Stimulated activated naive CD8-positive, alpha-beta T cell treated with anti-CD3 and anti-CD28 coated beads, Interleukin-15, amount 100 ng/mL, for 72 hours (primary cell): ENCODE data around the gene TMEM242.
"Not testable (repeated sequence)": the region's sequence is repeated elsewhere in the genome, so short reads cannot be mapped to it uniquely, and the experiment has no call there.

Experiments
- ATAC-seq: fragments of 150-1000 bp; cut with Tn5 transposase; 2 replicates; pipeline ENCODE4 v1.10.0; 2021; ENCODE audit warnings: mild to moderate bottlenecking, moderate library complexity
- DNase-seq, 2 donors: peaks; one replicate each; pipeline ENCODE4 v3.0.0; 2021 to 2022
- H3K27ac Mint-ChIP-seq, 2 donors: one replicate each; pipeline ENCODE4 v1.8.0; 2022; ENCODE audit warnings: mild to moderate bottlenecking in 2 of 2, mixed read lengths in 2 of 2, moderate library complexity in 2 of 2
- H3K27me3 Mint-ChIP-seq: one replicate; pipeline ENCODE4 v1.8.0; 2022; ENCODE audit warnings: mixed read lengths
- H3K4me1 Mint-ChIP-seq: one replicate; pipeline ENCODE4 v1.8.0; 2022; ENCODE audit warnings: mild to moderate bottlenecking, mixed read lengths
- H3K4me3 Mint-ChIP-seq, 2 donors: one replicate each; pipeline ENCODE4 v1.8.0; 2022; ENCODE audit warnings: mild to moderate bottlenecking in 2 of 2, mixed read lengths in 2 of 2, moderate library complexity in 1 of 2
- H3K9me3 Mint-ChIP-seq, 2 donors: one replicate each; pipeline ENCODE4 v1.8.0; 2022; ENCODE audit warnings: mixed read lengths in 2 of 2

The TMEM242 gene

GRCh38 chr6:157323255-157323965 lies at the start of gene TMEM242:
Gene TMEM242 (minus strand): TSS chr6:157323519. CDS start chr6:157323499, 20 bp downstream.
- peaks cover 47% of the 10 kb centered on the region for H3K4me1 Mint-ChIP-seq
- H3K27me3 Mint-ChIP-seq = peaks cover 37% of the 10 kb centered on the region
- peak within 1 kb of the TSS; percentile 85 to 93 for H3K4me3 Mint-ChIP-seq
- DNase-seq (peak; percentile 93 to 94), ATAC-seq (peak; percentile 98)
- no peaks in the 10 kb centered on the region for H3K9me3 Mint-ChIP-seq
- peak within 1 kb of the TSS; percentile 96 to 98 for H3K27ac Mint-ChIP-seq

DNA sequence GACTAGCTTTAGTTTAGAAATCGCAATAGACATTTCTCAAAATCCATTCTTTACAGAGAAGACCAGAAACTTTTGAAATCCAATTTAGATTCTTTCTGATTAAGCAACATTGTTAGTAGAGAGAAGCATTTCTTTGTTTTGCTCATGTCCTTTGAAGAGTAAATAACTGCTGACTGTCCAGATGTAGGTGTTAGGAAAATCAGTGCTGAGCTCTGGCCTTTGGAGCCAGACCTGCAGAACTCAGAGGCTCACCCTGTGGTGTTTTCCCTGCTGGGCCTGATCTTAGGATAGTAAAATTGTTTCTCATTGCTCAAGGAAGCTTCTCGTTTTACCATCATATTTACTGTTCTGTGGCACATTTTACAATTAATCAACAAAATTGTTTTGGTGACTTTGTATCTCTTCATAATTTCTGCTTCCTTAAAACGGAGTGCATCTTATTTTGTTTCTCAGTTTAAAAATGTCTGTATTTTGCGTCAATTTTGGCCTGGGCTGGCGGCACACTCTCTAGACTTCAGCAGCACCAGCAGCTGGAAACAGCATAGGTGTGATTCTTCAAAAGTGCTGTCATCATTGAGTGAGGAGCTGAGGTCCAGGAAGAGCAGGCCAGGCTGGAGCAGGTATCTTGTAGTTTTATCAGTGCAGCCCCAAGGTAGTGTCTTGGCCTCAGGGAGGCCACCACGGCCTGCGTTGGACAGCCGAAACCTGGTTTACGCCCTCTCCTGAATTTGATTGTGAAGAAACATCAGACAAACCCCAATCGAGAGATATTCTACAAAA lies 49.4 kb upstream of the TMEM242 start:
- peaks cover 41% of the 10 kb centered on the region for H3K4me1 Mint-ChIP-seq
- H3K27ac Mint-ChIP-seq = no peak overlapping the region
- no peak for ATAC-seq
- H3K27me3 Mint-ChIP-seq = peaks cover 31% of the 10 kb centered on the region
- no peak for DNase-seq
- H3K4me3 Mint-ChIP-seq = no peak overlapping the region
- no peaks in the 10 kb centered on the region for H3K9me3 Mint-ChIP-seq

GRCh38 chr6:157370755-157371154 lies 47.4 kb upstream of the TMEM242 start:
- H3K27ac Mint-ChIP-seq = peak overlapping the region in 1 of 2 donors; percentile 27
- ATAC-seq (no peak), DNase-seq (no peak)
- H3K4me3 Mint-ChIP-seq = no peak overlapping the region
- peaks cover 44% of the 10 kb centered on the region for H3K27me3 Mint-ChIP-seq
- H3K9me3 Mint-ChIP-seq = no peaks in the 10 kb centered on the region
- H3K4me1 Mint-ChIP-seq = peaks cover 25% of the 10 kb centered on the region

- Mint-ChIP-seq H3K4me1 (peaks cover 25% of the 10 kb centered on the region), H3K27me3 (peaks cover 55% of the 10 kb centered on the region), H3K4me3 (peak overlapping the region; percentile 17 to 58), H3K27ac (peak overlapping the region; percentile 67 to 86), H3K9me3 (no peaks in the 10 kb centered on the region)
- DNase-seq (no peak), ATAC-seq (peak; percentile 70)
Measured at GRCh38 chr6:157368359-157369049, 45.2 kb upstream of the TMEM242 start.

DNA sequence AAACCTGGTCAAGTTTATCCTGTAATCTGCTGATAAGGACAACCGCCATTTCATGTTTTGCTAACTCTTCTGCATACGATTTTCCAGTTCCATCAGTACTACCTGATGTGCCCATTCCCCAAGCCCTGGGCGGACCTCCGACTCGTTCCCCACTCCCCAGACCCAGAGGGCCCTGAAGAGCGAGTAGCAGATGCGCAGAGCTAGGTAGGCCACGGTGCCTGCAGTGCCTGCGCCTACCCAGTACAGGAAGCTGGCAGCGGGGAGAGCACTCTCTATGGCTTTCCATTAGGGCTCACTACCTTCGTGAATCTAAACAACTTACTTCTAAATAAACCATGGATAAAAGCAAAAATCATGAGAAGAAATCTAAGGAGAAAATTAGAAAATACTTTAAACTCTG lies 43.3 kb upstream of the TMEM242 start:
- ATAC-seq (no peak), DNase-seq (no peak)
- Mint-ChIP-seq H3K27ac (no peak overlapping the region), H3K9me3 (no peaks in the 10 kb centered on the region), H3K4me1 (peaks cover 25% of the 10 kb centered on the region), H3K4me3 (no peak overlapping the region), H3K27me3 (peaks cover 59% of the 10 kb centered on the region)

GRCh38 chr6:157364705-157365104 lies 41.4 kb upstream of the TMEM242 start:
- peaks cover 17% of the 10 kb centered on the region for H3K4me1 Mint-ChIP-seq
- no peak for DNase-seq
- H3K4me3 Mint-ChIP-seq = no peak overlapping the region
- H3K27me3 Mint-ChIP-seq = peaks cover 48% of the 10 kb centered on the region
- no peaks in the 10 kb centered on the region for H3K9me3 Mint-ChIP-seq
- no peak overlapping the region for H3K27ac Mint-ChIP-seq
- no peak for ATAC-seq

- Mint-ChIP-seq H3K27me3 (peaks cover 59% of the 10 kb centered on the region), H3K27ac (no peak overlapping the region), H3K4me1 (no peaks in the 10 kb centered on the region), H3K9me3 (no peaks in the 10 kb centered on the region), H3K4me3 (no peak overlapping the region)
- ATAC-seq (no peak), DNase-seq (no peak)
Measured at GRCh38 chr6:157361886-157362285, 38.6 kb upstream of the TMEM242 start.

- no peak for DNase-seq
- Mint-ChIP-seq H3K4me1 (no peaks in the 10 kb centered on the region), H3K9me3 (no peaks in the 10 kb centered on the region), H3K4me3 (no peak overlapping the region), H3K27ac (no peak overlapping the region), H3K27me3 (peaks cover 50% of the 10 kb centered on the region)
- ATAC-seq = no peak
Measured at GRCh38 chr6:157358287-157358686, 35.0 kb upstream of the TMEM242 start.

DNA sequence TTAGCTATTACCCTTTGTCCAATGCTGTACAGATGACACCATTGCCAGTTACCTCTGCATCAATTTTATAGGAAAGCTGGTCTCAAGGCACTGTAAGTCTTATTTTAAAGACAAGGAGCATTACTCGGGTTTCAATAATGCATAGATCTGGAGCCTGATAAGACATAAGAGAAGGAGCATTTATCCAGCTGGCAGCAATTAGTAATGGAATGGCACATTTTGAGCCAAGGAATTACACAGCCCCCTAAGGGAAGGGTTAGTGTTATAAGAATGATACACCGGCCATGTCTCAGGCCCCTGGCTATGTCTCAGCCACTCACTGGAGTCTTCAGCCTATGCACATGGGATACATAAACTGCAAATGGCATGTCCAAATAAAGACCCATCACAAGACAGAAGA lies 23.1 kb upstream of the TMEM242 start:
- no peak overlapping the region for H3K4me3 Mint-ChIP-seq
- ATAC-seq (no peak), DNase-seq (no peak)
- peaks cover 83% of the 10 kb centered on the region for H3K27me3 Mint-ChIP-seq
- H3K27ac Mint-ChIP-seq = no peak overlapping the region
- no peaks in the 10 kb centered on the region for H3K4me1 Mint-ChIP-seq
- H3K9me3 Mint-ChIP-seq = peaks cover 0 to 4% of the 10 kb centered on the region in 2 donors

DNA sequence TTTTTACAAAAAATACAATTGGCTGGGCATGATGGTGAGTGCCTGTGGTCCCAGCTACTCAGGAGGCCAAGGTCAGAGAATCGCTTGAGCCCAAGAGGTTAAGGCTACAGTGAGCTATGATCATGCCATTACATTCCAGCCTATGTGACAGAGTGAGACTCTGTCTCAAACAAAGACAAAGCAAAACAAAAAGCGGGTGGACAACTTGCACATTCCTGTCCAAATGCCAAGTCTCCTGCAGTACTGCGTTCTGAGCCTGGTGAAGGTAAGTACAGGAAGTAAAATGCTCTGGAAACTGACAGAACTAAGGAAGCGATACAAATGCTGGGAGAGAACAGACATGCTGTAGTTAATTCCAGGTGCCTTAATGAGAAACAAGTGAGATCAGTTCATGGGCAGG lies 20.4 kb upstream of the TMEM242 start:
- no peak for ATAC-seq
- no peak for DNase-seq
- H3K4me3 Mint-ChIP-seq = no peak overlapping the region
- H3K27me3 Mint-ChIP-seq = peaks cover 74% of the 10 kb centered on the region
- no peak overlapping the region for H3K27ac Mint-ChIP-seq
- H3K4me1 Mint-ChIP-seq = no peaks in the 10 kb centered on the region
- peaks cover 0 to 4% of the 10 kb centered on the region in 2 donors for H3K9me3 Mint-ChIP-seq

- Mint-ChIP-seq H3K4me1 (no peaks in the 10 kb centered on the region), H3K27ac (no peak overlapping the region), H3K27me3 (peaks cover 68% of the 10 kb centered on the region), H3K4me3 (no peak overlapping the region), H3K9me3 (no peaks in the 10 kb centered on the region)
- DNase-seq = no peak
- ATAC-seq = no peak
Measured at GRCh38 chr6:157339432-157339831, 16.1 kb upstream of the TMEM242 start.

DNA sequence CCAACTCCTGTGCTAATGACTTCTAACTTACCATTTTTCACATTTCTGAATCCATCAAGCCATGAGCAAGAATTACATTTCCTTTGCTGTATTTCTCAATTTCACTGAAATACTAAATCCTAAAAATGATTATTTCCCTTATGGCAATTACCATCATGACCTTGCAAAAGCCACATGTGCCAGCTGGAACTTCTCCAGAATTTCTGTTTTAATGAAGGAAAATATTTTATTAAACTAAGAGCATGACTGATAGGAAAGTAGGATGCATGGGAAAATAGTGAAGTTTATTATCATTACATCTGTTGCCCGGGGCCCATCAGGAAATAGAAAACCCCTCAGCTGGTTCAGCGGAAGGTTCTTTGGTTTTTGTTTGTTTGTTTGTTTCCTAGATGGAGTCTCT lies 14.4 kb upstream of the TMEM242 start:
- Mint-ChIP-seq H3K4me1 (no peaks in the 10 kb centered on the region), H3K4me3 (no peak overlapping the region), H3K27ac (no peak overlapping the region), H3K27me3 (peaks cover 70% of the 10 kb centered on the region), H3K9me3 (no peaks in the 10 kb centered on the region)
- ATAC-seq (no peak), DNase-seq (no peak)

DNA sequence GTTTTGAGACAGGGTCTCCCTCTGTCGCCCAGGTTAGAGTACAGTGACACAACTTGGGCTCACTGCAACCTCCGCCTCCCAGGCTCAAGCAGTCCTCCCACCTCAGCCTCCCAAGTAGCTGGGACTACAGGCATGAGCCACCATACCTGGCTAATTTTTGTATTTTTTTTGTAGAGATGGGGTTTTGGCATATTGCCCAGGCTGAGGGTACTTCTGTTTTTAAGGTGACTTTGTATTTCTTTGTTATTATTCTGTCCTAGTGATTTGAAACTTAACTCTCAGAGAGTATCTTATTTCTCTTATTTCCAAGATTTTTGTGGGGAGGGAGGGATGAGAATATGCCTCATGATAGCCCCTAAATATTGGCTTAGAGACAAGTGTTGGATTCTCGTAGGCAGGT lies 14.0 kb upstream of the TMEM242 start:
- not testable (repeated sequence) for H3K9me3 Mint-ChIP-seq, DNase-seq, H3K27ac Mint-ChIP-seq, H3K4me3 Mint-ChIP-seq, H3K4me1 Mint-ChIP-seq, ATAC-seq
- peaks cover 70% of the 10 kb centered on the region for H3K27me3 Mint-ChIP-seq

GRCh38 chr6:157335829-157336228 lies 12.5 kb upstream of the TMEM242 start:
- DNase-seq = no peak
- Mint-ChIP-seq H3K4me1 (no peaks in the 10 kb centered on the region), H3K9me3 (no peaks in the 10 kb centered on the region), H3K27ac (no peak overlapping the region), H3K27me3 (peaks cover 56% of the 10 kb centered on the region), H3K4me3 (no peak overlapping the region)
- ATAC-seq = no peak

- H3K27ac Mint-ChIP-seq = no peak overlapping the region
- H3K27me3 Mint-ChIP-seq = peaks cover 63% of the 10 kb centered on the region
- no peaks in the 10 kb centered on the region for H3K4me1 Mint-ChIP-seq
- H3K4me3 Mint-ChIP-seq = no peak overlapping the region
- no peak for ATAC-seq
- DNase-seq = no peak
- H3K9me3 Mint-ChIP-seq = no peaks in the 10 kb centered on the region
Measured at GRCh38 chr6:157333956-157334355, 10.6 kb upstream of the TMEM242 start.

GRCh38 chr6:157333537-157333936 lies 10.2 kb upstream of the TMEM242 start:
- no peaks in the 10 kb centered on the region for H3K9me3 Mint-ChIP-seq
- no peak overlapping the region for H3K4me3 Mint-ChIP-seq
- no peaks in the 10 kb centered on the region for H3K4me1 Mint-ChIP-seq
- peaks cover 63% of the 10 kb centered on the region for H3K27me3 Mint-ChIP-seq
- ATAC-seq (no peak), DNase-seq (no peak)
- no peak overlapping the region for H3K27ac Mint-ChIP-seq
